M059J (cell line): ENCODE data around the gene ALMS1. TPM values are rescaled to one million over a fixed set of nuclear protein-coding genes. Genes with fewer than 3 reads are reported as not detected.
A peak's percentile ranks its signal among the peaks of the same experiment; 100 is the strongest.
"Not testable (repeated sequence)": the region's sequence is repeated elsewhere in the genome, so short reads cannot be mapped to it uniquely, and the experiment has no call there.

Experiments
- DNase-seq: peaks from one replicate; pipeline ENCODE4 v3.0.0-alpha.2; 2012; ENCODE audit warnings: low read depth
- total RNA-seq: library from RNA; depleted of rRNA; stranded (reverse); fragments of >200 nt; shearing (Covaris generic); gene quantifications from 2 replicates; pipeline ENCODE4 v1.2.3, GENCODE V29; 2014; rRNA removed

The ALMS1 gene
- total RNA-seq = 15.0 and 21.6 TPM in 2 replicates

GRCh38 chr2:73385504-73386341 is at the start of gene ALMS1:
ALMS1 (plus strand) TSS chr2:73385836; CDS start chr2:73385869, 33 bp downstream.
- DNase-seq = peak; percentile 86

- no peak for DNase-seq
Measured at GRCh38 chr2:73337828-73338227, 47.8 kb upstream of the ALMS1 start.

GRCh38 chr2:73339201-73339600 is 46.4 kb upstream of the ALMS1 start:
- no peak for DNase-seq

GRCh38 chr2:73341039-73341438 is 44.6 kb upstream of the ALMS1 start:
- DNase-seq = no peak

- no peak for DNase-seq
Measured at GRCh38 chr2:73343992-73344391, 41.6 kb upstream of the ALMS1 start.

- not testable (repeated sequence) for DNase-seq
Measured at GRCh38 chr2:73344747-73345146, 40.9 kb upstream of the ALMS1 start.

- DNase-seq = no peak
Measured at GRCh38 chr2:73350035-73350691, 35.5 kb upstream of the ALMS1 start.

GRCh38 chr2:73356097-73356496 is 29.5 kb upstream of the ALMS1 start:
- DNase-seq = no peak

GRCh38 chr2:73359915-73360697 is 25.5 kb upstream of the ALMS1 start:
- DNase-seq = peak; percentile 3

GRCh38 chr2:73366060-73366459 is 19.6 kb upstream of the ALMS1 start:
- DNase-seq = no peak

- DNase-seq = no peak
Measured at GRCh38 chr2:73368781-73369180, 16.9 kb upstream of the ALMS1 start.

GRCh38 chr2:73370348-73370747 is 15.3 kb upstream of the ALMS1 start:
- no peak for DNase-seq

- no peak for DNase-seq
Measured at GRCh38 chr2:73373344-73373743, 12.3 kb upstream of the ALMS1 start.

GRCh38 chr2:73374269-73374668 is 11.4 kb upstream of the ALMS1 start:
- no peak for DNase-seq

GRCh38 chr2:73376681-73377080 is 9.0 kb upstream of the ALMS1 start:
- DNase-seq = no peak

GRCh38 chr2:73383036-73383435 is 2.6 kb upstream of the ALMS1 start:
- no peak for DNase-seq

GRCh38 chr2:73385123-73385503 is 523 bp upstream of the ALMS1 start:
- no peak for DNase-seq

GRCh38 chr2:73386342-73386868 is 769 bp downstream of the ALMS1 start:
- no peak for DNase-seq

- DNase-seq = no peak
Measured at GRCh38 chr2:73386894-73387636, 1.4 kb downstream of the ALMS1 start.

GRCh38 chr2:73402386-73403103 is 16.9 kb downstream of the ALMS1 start:
- no peak for DNase-seq

- DNase-seq = no peak
Measured at GRCh38 chr2:73403237-73403636, 17.6 kb downstream of the ALMS1 start.
